Ishikawa (cell line): ENCODE measurements around the gene OMA1.

Source experiments
- CEBPB ChIP-seq: IDR thresholded peaks from 2 replicates; pipeline ENCODE4 v1.6.1; 2012
- EGR1 ChIP-seq: IDR thresholded peaks from 2 replicates; pipeline ENCODE4 v1.6.1; 2012
- FOXM1 ChIP-seq: IDR thresholded peaks from 2 replicates; pipeline ENCODE4 v1.6.1; 2012; ENCODE audit warnings: low read depth, borderline replicate concordance
- MAX ChIP-seq: IDR thresholded peaks from 2 replicates; pipeline ENCODE4 v1.6.1; 2012
- NFIC ChIP-seq: IDR thresholded peaks from 2 replicates; pipeline ENCODE4 v1.6.1; 2012
- RAD21 ChIP-seq: IDR thresholded peaks from 2 replicates; pipeline ENCODE4 v1.6.1; 2012; ENCODE audit warnings: low read depth
- TAF1 ChIP-seq: IDR thresholded peaks from 2 replicates; pipeline ENCODE4 v1.6.1; 2012; ENCODE audit warnings: low read depth, mild to moderate bottlenecking
- TCF12 ChIP-seq: IDR thresholded peaks from 2 replicates; pipeline ENCODE4 v1.6.1; 2012; ENCODE audit warnings: low read depth
- TEAD4 ChIP-seq: IDR thresholded peaks from 2 replicates; pipeline ENCODE4 v1.6.1; 2012
- YY1 ChIP-seq: IDR thresholded peaks from 2 replicates; pipeline ENCODE4 v1.6.1; 2012; ENCODE audit warnings: low read depth
- ZBTB7A ChIP-seq: IDR thresholded peaks from 2 replicates; pipeline ENCODE4 v1.6.1; 2012; ENCODE audit warnings: low read depth

GRCh38 chr1:58447886-58448285 lies 98.6 kb downstream of the OMA1 start:
- no peak for TF ChIP-seq RAD21
- TF ChIP-seq FOXM1: no peak
- TF ChIP-seq MAX: no peak
- no peak for TF ChIP-seq TAF1
- TF ChIP-seq YY1: no peak
- TF ChIP-seq TEAD4: no peak
- TF ChIP-seq NFIC: no peak
- TF ChIP-seq CEBPB: no peak
- TF ChIP-seq ZBTB7A: no peak
- TF ChIP-seq EGR1: no peak
- TF ChIP-seq TCF12: no peak
